ENCODE measurements around the gene EPS8L3. TPM values are rescaled to one million over a fixed set of nuclear protein-coding genes. Genes with fewer than 3 reads are reported as not detected.
"Not testable (repeated sequence)": the region's sequence is repeated elsewhere in the genome, so short reads cannot be mapped to it uniquely, and the experiment has no call there.

The EPS8L3 gene
- total RNA-seq, 1 donor = not detected

GRCh38 chr1:109768820-109769219 lies 5.1 kb upstream of the EPS8L3 start:
- Histone ChIP-seq H4K20me1 (ENCODE audit: insufficient read depth, low read length) (no peaks in the 10 kb centered on the region), H3K36me3 (ENCODE audit: insufficient read depth, low read length) (no peaks in the 10 kb centered on the region), H2AFZ (ENCODE audit: low read length) (no peak overlapping the region)

GRCh38 chr1:109768335-109768650 lies 4.6 kb upstream of the EPS8L3 start:
- Histone ChIP-seq H3K4me1 (ENCODE audit: insufficient read depth, low read length) (peaks cover 6% of the 10 kb centered on the region), H3K27me3 (ENCODE audit: insufficient read depth, low read length) (peaks cover 2% of the 10 kb centered on the region), H3K36me3 (ENCODE audit: insufficient read depth, low read length) (no peaks in the 10 kb centered on the region), H3K79me2 (ENCODE audit: insufficient read depth, low read length) (no peaks in the 10 kb centered on the region), H3K4me3 (ENCODE audit: insufficient read depth, low read length) (no peak overlapping the region), H2AFZ (ENCODE audit: low read length) (no peak overlapping the region), H3K27ac (ENCODE audit: low read depth, low read length) (no peak overlapping the region), H4K20me1 (ENCODE audit: insufficient read depth, low read length) (no peaks in the 10 kb centered on the region), H3K4me2 (ENCODE audit: insufficient read depth, low read length) (no peak overlapping the region), H3K9me3 (ENCODE audit: low read depth, low read length) (no peaks in the 10 kb centered on the region)
- DNase-seq (ENCODE audit: insufficient read length, low spot score, missing footprints) = no peak
- TF ChIP-seq, protein P1, sequence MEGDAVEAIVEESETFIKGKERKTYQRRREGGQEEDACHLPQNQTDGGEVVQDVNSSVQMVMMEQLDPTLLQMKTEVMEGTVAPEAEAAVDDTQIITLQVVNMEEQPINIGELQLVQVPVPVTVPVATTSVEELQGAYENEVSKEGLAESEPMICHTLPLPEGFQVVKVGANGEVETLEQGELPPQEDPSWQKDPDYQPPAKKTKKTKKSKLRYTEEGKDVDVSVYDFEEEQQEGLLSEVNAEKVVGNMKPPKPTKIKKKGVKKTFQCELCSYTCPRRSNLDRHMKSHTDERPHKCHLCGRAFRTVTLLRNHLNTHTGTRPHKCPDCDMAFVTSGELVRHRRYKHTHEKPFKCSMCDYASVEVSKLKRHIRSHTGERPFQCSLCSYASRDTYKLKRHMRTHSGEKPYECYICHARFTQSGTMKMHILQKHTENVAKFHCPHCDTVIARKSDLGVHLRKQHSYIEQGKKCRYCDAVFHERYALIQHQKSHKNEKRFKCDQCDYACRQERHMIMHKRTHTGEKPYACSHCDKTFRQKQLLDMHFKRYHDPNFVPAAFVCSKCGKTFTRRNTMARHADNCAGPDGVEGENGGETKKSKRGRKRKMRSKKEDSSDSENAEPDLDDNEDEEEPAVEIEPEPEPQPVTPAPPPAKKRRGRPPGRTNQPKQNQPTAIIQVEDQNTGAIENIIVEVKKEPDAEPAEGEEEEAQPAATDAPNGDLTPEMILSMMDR (IDR thresholded peaks at IDR 0.05; ENCODE audit: extremely low read depth, low read depth, low read length) = no peak

More at GRCh38 chr1:109768820-109769219, 5.1 kb upstream of the EPS8L3 start:
- Histone ChIP-seq H3K4me3 (ENCODE audit: insufficient read depth, low read length) (no peak overlapping the region), H3K4me1 (ENCODE audit: insufficient read depth, low read length) (peaks cover 6% of the 10 kb centered on the region), H3K79me2 (ENCODE audit: insufficient read depth, low read length) (no peaks in the 10 kb centered on the region), H3K27ac (ENCODE audit: low read depth, low read length) (no peak overlapping the region), H3K4me2 (ENCODE audit: insufficient read depth, low read length) (no peak overlapping the region), H3K9me3 (ENCODE audit: low read depth, low read length) (no peaks in the 10 kb centered on the region), H3K27me3 (ENCODE audit: insufficient read depth, low read length) (peaks cover 2% of the 10 kb centered on the region)
- DNase-seq (ENCODE audit: insufficient read length, low spot score, missing footprints) = peak; percentile 29
- TF ChIP-seq, protein P1 (IDR thresholded peaks at IDR 0.05; ENCODE audit: extremely low read depth, low read depth, low read length) = no peak

GRCh38 chr1:109767637-109768334 lies 4.1 kb upstream of the EPS8L3 start:
- Histone ChIP-seq H3K4me1 (ENCODE audit: insufficient read depth, low read length) (peaks cover 6% of the 10 kb centered on the region), H4K20me1 (ENCODE audit: insufficient read depth, low read length) (no peaks in the 10 kb centered on the region), H3K27ac (ENCODE audit: low read depth, low read length) (no peak overlapping the region), H3K4me3 (ENCODE audit: insufficient read depth, low read length) (no peak overlapping the region), H3K36me3 (ENCODE audit: insufficient read depth, low read length) (no peaks in the 10 kb centered on the region), H3K9me3 (ENCODE audit: low read depth, low read length) (no peaks in the 10 kb centered on the region), H2AFZ (ENCODE audit: low read length) (no peak overlapping the region), H3K27me3 (ENCODE audit: insufficient read depth, low read length) (peaks cover 2% of the 10 kb centered on the region), H3K79me2 (ENCODE audit: insufficient read depth, low read length) (no peaks in the 10 kb centered on the region), H3K4me2 (ENCODE audit: insufficient read depth, low read length) (no peak overlapping the region)
- TF ChIP-seq, protein P1 (IDR thresholded peaks at IDR 0.05; ENCODE audit: extremely low read depth, low read depth, low read length) = no peak
- peak; percentile 38 for DNase-seq (ENCODE audit: insufficient read length, low spot score, missing footprints)

DNA sequence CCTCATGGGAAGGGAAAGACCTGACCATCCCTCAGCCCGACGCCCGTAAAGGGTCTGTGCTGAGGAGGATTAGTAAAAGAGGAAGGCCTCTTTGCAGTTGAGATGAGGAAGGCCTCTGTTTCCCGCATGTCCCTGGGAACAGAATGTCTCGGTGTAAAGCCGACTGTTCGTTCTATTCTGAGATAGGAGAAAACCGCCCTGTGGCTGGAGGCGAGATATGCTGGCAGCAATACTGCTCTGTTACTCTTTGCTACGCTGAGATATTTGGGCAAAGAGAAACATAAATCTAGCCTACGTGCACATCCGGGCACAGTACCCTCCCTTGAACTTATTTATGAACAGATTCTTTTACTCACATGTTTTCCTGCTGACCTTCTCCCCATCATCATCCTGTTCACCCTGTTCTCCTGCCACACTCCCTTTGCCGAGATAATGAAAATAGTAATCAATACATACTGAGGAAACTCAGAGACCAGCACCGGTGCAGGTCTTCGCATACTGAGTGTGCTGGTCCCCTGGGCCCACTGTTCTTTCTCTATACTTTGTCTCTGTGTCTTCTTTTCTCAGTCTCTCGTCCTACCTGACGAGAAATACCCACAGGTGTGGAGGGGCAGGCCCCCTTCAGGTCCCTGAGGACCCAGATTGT lies 3.4 kb upstream of the EPS8L3 start:
- not testable (repeated sequence) for H3K4me3 ChIP-seq (ENCODE audit: insufficient read depth, low read length); H3K27me3 ChIP-seq (ENCODE audit: insufficient read depth, low read length); H2AFZ ChIP-seq (ENCODE audit: low read length); H3K4me2 ChIP-seq (ENCODE audit: insufficient read depth, low read length); H3K9me3 ChIP-seq (ENCODE audit: low read depth, low read length); H3K79me2 ChIP-seq (ENCODE audit: insufficient read depth, low read length); H3K27ac ChIP-seq (ENCODE audit: low read depth, low read length); H3K36me3 ChIP-seq (ENCODE audit: insufficient read depth, low read length); H4K20me1 ChIP-seq (ENCODE audit: insufficient read depth, low read length); DNase-seq (ENCODE audit: insufficient read length, low spot score, missing footprints); H3K4me1 ChIP-seq (ENCODE audit: insufficient read depth, low read length)

Measured in osteoblast (primary cell).